BJ (cell line): ENCODE measurements around the gene MRPL45. TPM values are rescaled to one million over a fixed set of nuclear protein-coding genes. Genes with fewer than 3 reads are reported as not detected.

Source experiments
- CTCF ChIA-PET: fragments of 350-600 bp; formaldehyde crosslinking; extraction: SDS; loops from one replicate; lab custom pipeline; 2021; ENCODE audit warnings: antibody characterized with exemption, inconsistent platforms; lab: Yijun Ruan, JAX
- POLR2A ChIA-PET: fragments of 300-600 bp; sonication (Branson Sonifier 250); formaldehyde crosslinking; extraction: SDS; loops from one replicate; lab custom pipeline; 2021; ENCODE audit warnings: antibody characterized with exemption; lab: Charles Lee
- DNase-seq: peaks from one replicate; pipeline ENCODE4 v3.0.0-alpha.2; 2011; ENCODE audit warnings: low read depth
- H3K27me3 ChIP-seq: 2 replicates; pipeline ENCODE4 v1.6.0; 2011; ENCODE audit warnings: low read length; ENCODE audit not compliant: control insufficient read depth, insufficient read depth
- H3K36me3 ChIP-seq: 2 replicates; pipeline ENCODE4 v1.5.1; 2011; ENCODE audit warnings: low read length; ENCODE audit not compliant: control insufficient read depth, insufficient read depth
- H3K4me3 ChIP-seq: 2 replicates; pipeline ENCODE4 v1.5.1; 2011; ENCODE audit warnings: low read depth, mild to moderate bottlenecking, control low read depth, low read length
- polyA plus RNA-seq: library from polyadenylated mRNA; depleted of rRNA; stranded (reverse); fragments of >200 nt; gene quantifications from 2 replicates; pipeline ENCODE4 v1.2.3, GENCODE V29; 2011
- TF ChIP-seq, protein P1 (sequence below): IDR thresholded peaks from 2 replicates; pipeline ENCODE4 v1.5.1; 2011; ENCODE audit warnings: low read depth, mild to moderate bottlenecking, control low read depth, inconsistent platforms, low read length, moderate library complexity; ENCODE audit not compliant: insufficient read depth

The MRPL45 gene
- polyA plus RNA-seq, 1 experiment = 58.9 TPM

- ChIA-PET POLR2A (no interaction called here), CTCF (interaction anchor here (1.8 kb wide), 1 partner anchor 8 kb away, joined by 7 read pairs; no protein-coding TSS in a partner anchor)
- Histone ChIP-seq H3K27me3 (no peaks in the 10 kb centered on the region), H3K36me3 (no peaks in the 10 kb centered on the region), H3K4me3 (no peak overlapping the region)
- TF ChIP-seq, protein P1, sequence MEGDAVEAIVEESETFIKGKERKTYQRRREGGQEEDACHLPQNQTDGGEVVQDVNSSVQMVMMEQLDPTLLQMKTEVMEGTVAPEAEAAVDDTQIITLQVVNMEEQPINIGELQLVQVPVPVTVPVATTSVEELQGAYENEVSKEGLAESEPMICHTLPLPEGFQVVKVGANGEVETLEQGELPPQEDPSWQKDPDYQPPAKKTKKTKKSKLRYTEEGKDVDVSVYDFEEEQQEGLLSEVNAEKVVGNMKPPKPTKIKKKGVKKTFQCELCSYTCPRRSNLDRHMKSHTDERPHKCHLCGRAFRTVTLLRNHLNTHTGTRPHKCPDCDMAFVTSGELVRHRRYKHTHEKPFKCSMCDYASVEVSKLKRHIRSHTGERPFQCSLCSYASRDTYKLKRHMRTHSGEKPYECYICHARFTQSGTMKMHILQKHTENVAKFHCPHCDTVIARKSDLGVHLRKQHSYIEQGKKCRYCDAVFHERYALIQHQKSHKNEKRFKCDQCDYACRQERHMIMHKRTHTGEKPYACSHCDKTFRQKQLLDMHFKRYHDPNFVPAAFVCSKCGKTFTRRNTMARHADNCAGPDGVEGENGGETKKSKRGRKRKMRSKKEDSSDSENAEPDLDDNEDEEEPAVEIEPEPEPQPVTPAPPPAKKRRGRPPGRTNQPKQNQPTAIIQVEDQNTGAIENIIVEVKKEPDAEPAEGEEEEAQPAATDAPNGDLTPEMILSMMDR = no peak
- no peak for DNase-seq
Measured at GRCh38 chr17:38357486-38358123, 60.6 kb downstream of the MRPL45 start.

GRCh38 chr17:38358586-38359513, 61.9 kb downstream of the MRPL45 start:
- CTCF ChIA-PET = interaction anchor here (0.8 to 1.8 kb wide), 5 partner anchors 9 to 62 kb away, joined by 3 to 7 read pairs (median 4); no protein-coding TSS in a partner anchor
- TF ChIP-seq, protein P1 = no peak
- DNase-seq = no peak

DNA sequence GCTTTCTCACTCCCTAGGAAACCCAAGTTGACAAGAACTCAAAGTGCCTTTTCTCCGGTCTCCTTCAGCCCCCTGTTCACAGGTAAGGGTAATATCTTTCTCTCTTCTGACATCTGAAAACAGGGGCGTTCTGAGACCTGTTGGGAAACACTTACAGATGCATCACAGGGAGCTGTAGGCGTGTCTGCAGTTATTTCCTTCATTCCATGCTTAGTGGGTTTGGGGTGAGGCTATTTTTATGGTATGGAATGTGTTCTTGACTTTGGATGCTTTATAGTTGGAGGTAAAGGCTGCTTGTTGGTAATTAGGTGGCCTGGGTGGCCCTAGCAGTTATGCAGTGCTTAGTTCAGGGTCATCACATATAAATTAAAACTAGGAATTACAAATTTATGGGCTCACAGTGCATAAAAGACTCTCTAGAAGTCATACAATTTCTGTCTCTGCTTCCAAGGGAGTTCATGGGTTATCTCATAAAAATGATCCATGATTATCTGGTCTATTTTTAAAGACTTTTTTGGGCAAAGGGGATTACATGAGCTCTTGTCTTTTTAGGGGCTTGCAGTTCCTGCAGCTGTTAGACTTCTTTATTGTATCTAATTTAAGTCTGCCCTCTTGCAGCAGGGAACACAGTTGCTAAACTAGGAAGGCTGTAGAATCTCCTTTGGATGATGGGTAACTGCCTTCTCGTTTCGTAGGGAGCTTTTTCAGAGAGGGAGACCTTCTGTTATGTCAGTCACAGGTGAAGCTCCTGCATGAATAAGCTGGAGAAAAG, 64.9 kb downstream of the MRPL45 start:
- Histone ChIP-seq H3K4me3 (no peak overlapping the region), H3K27me3 (no peaks in the 10 kb centered on the region), H3K36me3 (peaks cover 6% of the 10 kb centered on the region)
- CTCF ChIA-PET = interaction anchor here (0.6 to 3.9 kb wide), 6 partner anchors 9 to 53 kb away, joined by 3 to 15 read pairs (median 3); no protein-coding TSS in a partner anchor
- POLR2A ChIA-PET = interaction anchor here (0.5 kb wide), 1 partner anchor 620 kb away, joined by 3 read pairs; no protein-coding TSS in a partner anchor
- TF ChIP-seq, protein P1 = no peak
- DNase-seq = no peak

More at GRCh38 chr17:38358586-38359513, 61.9 kb downstream of the MRPL45 start:
- POLR2A ChIA-PET = interaction anchor here (0.6 kb wide), 1 partner anchor 43 kb away, joined by 4 read pairs; no protein-coding TSS in a partner anchor
- Histone ChIP-seq H3K27me3 (no peaks in the 10 kb centered on the region), H3K4me3 (no peak overlapping the region), H3K36me3 (peaks cover 1% of the 10 kb centered on the region; the same call in 1 of the 2 replicates)

GRCh38 chr17:38363016-38363415, 66.0 kb downstream of the MRPL45 start:
- H3K36me3 ChIP-seq = peaks cover 8% of the 10 kb centered on the region
- H3K27me3 ChIP-seq = no peaks in the 10 kb centered on the region
- POLR2A ChIA-PET = no interaction called here
- TF ChIP-seq, protein P1 = no peak
- no peak overlapping the region for H3K4me3 ChIP-seq
- no peak for DNase-seq
- CTCF ChIA-PET = interaction anchor here (0.6 to 3.9 kb wide), 5 partner anchors 9 to 72 kb away, joined by 3 to 15 read pairs (median 3); no protein-coding TSS in a partner anchor
